ENCODE measurements around the gene NTN4. TPM values are rescaled to one million over a fixed set of nuclear protein-coding genes. Genes with fewer than 3 reads are reported as not detected.
A peak's percentile ranks its signal among the peaks of the same experiment; 100 is the strongest.
"Not testable (repeated sequence)": the region's sequence is repeated elsewhere in the genome, so short reads cannot be mapped to it uniquely, and the experiment has no call there.

Gene NTN4
- polyA plus RNA-seq, 10 donors: 32.6 to 56.8 (median 46.3) TPM

GRCh38 chr12:95625012-95625411, 165.6 kb downstream of the NTN4 start:
- DNase-seq: no peak

- peak in 1 of 3 donors; percentile 55 for DNase-seq
Measured at GRCh38 chr12:95624589-95624988, 166.0 kb downstream of the NTN4 start.

GRCh38 chr12:95623554-95624170, 166.9 kb downstream of the NTN4 start:
- no peak for DNase-seq

- DNase-seq: no peak
Measured at GRCh38 chr12:95622879-95623278, 167.7 kb downstream of the NTN4 start.

- DNase-seq: no peak
Measured at GRCh38 chr12:95621725-95622124, 168.8 kb downstream of the NTN4 start.

- DNase-seq: no peak
Measured at GRCh38 chr12:95620171-95620570, 170.4 kb downstream of the NTN4 start.

- not testable (repeated sequence) for DNase-seq
Measured at GRCh38 chr12:95616470-95616869, 174.1 kb downstream of the NTN4 start.

- DNase-seq: peak in 2 of 3 donors; percentile 77 to 88
Measured at GRCh38 chr12:95615749-95616148, 174.8 kb downstream of the NTN4 start.

- DNase-seq: peak in 2 of 3 donors; percentile 75 to 90
Measured at GRCh38 chr12:95614390-95614982, 176.1 kb downstream of the NTN4 start.

- DNase-seq: no peak
Measured at GRCh38 chr12:95613021-95613420, 177.5 kb downstream of the NTN4 start.

GRCh38 chr12:95611676-95612309, 178.8 kb downstream of the NTN4 start:
- DNase-seq: no peak

GRCh38 chr12:95608252-95609033, 182.1 kb downstream of the NTN4 start:
- peak in 1 of 3 donors; percentile 45 for DNase-seq

Other genes starting within 250 kb of the NTN4 start
- gene USP44, start 239.3 kb downstream of the NTN4 start, polyA plus RNA-seq (ENCODE audit: insufficient read length in 10 of 10): 1 to 10 TPM in 5 of 10 donors, under 1 TPM in 5; 0.56 to 2.4 (median 1.1) TPM
- 10 to 100 TPM; 49.3 to 72.3 (median 59.4) TPM for gene SNRPF, start 68.2 kb upstream of the NTN4 start, polyA plus RNA-seq (ENCODE audit: insufficient read length in 10 of 10)
- under 1 TPM in 2 of 10 donors, not detected in 8; 0.08 to 0.27 TPM for gene CCDC38, start 151.8 kb upstream of the NTN4 start, polyA plus RNA-seq (ENCODE audit: insufficient read length in 10 of 10)
- gene AMDHD1, start 152.6 kb upstream of the NTN4 start, polyA plus RNA-seq (ENCODE audit: insufficient read length in 10 of 10): under 1 TPM in 8 of 10 donors, not detected in 2; 0.08 to 0.32 (median 0.15) TPM
- 1 to 10 TPM in 2 of 10 donors, under 1 TPM in 7, not detected in 1; 0.09 to 3.4 (median 0.24) TPM for gene HAL, start 205.6 kb upstream of the NTN4 start, polyA plus RNA-seq (ENCODE audit: insufficient read length in 10 of 10)
- 10 to 100 TPM; 65.0 to 88.5 (median 73.9) TPM for gene LTA4H, start 244.8 kb upstream of the NTN4 start, polyA plus RNA-seq (ENCODE audit: insufficient read length in 10 of 10)